Measurements from ENCODE around the gene TTC33.

DNA sequence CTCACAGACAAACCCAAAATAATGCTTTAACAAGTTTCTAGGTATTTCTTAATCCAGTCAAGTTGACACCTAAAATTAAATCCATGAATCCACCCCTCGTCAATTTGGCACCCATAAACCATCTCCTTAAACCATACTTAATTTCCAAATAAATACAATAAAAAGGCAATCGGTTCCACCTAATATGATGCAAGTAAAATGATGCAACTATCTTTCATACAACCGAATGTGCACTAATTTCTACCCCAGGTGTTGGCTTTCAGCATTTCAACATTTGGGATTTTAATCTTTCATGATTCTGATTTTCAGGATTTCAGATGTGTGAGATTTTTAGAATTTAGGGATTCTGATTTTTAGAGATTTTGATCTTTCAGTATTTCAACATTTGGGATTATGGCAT, 25.1 kb upstream of the TTC33 start:
- TF ChIP-seq, protein P1, sequence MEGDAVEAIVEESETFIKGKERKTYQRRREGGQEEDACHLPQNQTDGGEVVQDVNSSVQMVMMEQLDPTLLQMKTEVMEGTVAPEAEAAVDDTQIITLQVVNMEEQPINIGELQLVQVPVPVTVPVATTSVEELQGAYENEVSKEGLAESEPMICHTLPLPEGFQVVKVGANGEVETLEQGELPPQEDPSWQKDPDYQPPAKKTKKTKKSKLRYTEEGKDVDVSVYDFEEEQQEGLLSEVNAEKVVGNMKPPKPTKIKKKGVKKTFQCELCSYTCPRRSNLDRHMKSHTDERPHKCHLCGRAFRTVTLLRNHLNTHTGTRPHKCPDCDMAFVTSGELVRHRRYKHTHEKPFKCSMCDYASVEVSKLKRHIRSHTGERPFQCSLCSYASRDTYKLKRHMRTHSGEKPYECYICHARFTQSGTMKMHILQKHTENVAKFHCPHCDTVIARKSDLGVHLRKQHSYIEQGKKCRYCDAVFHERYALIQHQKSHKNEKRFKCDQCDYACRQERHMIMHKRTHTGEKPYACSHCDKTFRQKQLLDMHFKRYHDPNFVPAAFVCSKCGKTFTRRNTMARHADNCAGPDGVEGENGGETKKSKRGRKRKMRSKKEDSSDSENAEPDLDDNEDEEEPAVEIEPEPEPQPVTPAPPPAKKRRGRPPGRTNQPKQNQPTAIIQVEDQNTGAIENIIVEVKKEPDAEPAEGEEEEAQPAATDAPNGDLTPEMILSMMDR (IDR thresholded peaks at IDR 0.05): no peak
- no peak for TF ChIP-seq EZH2 (IDR thresholded peaks at IDR 0.05; ENCODE audit: borderline replicate concordance, insufficient read depth, low read depth, low read length, poor library complexity, severe bottlenecking)
